NCI-H1694 (cell line): Measurements from ENCODE around the gene OR9K2.
A peak's percentile ranks its signal among the peaks of the same experiment; 100 is the strongest.
"Not testable (repeated sequence)": the region's sequence is repeated elsewhere in the genome, so short reads cannot be mapped to it uniquely, and the experiment has no call there.

Experiments used
- DNase-seq: peaks from one replicate; lab custom pipeline; 2025; lab: John Stamatoyannopoulos, UW

OR9K2 gene

GRCh38 chr12:55126106-55126505 is at the start of gene OR9K2:
Gene OR9K2 (plus strand): TSS chr12:55126406. CDS start chr12:55129835, 3,429 bp downstream.
- no peak for DNase-seq

DNA sequence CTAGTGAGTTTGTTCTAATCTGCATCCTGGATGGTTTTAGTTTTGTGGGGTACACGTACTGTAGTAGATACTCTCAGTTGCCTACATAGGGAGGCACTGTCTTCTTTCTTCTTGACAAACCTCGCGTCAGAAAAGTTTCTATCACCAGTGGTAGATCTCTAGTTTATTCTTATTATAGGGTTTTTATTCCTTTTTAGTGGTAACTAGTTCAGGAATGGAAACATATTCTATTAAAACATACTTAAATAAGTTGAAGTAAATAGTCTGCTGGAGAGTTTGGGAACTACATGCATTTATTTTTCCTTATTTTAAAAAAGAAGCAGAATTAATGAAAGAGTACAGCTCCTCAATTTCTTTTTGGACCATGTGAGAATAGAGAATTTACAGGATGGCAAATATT is 33.6 kb upstream of the OR9K2 start:
- no peak for DNase-seq

DNA sequence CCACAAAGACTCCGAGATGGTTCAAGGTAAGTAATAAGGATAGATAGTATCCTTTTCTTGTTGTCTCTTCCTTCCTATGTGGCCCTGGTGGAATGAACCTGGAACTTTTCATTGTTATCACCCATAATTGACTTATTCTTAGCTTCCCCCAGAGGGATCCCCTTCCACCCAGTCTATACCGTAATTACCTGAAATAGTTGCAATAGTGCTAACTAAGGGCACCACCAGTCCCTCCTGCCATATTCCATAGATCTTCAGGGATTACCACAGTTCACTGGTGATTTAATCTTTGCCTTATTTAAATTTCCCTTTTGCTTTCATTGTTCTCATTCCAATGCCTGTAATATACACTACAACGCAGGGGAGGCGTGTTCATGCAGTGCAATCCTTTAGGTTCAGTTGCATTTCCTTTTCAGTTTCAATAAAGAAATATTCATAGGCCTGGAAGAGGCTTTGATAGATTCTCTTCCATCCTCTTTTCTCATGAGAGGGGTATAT is 13.8 kb upstream of the OR9K2 start:
- no peak for DNase-seq

DNA sequence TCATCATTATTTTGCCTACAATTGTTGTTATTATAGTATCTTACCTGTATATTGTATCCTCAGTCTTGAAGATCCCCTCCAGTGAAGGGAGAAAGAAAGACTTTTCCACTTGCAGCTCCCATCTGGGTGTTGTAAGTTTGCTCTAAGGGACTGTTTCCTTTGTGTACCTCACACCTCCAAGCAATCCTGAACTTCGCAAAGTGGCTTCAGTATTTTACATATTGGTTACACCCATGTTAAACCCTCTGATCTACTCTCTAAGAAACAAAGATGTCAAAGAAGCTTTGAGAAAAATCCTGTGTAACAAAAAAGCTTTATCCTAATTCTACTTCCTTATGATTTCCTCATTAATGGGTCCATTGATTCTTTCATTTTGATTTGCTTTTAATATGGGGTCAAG is 10.1 kb upstream of the OR9K2 start:
- DNase-seq: no peak

DNA sequence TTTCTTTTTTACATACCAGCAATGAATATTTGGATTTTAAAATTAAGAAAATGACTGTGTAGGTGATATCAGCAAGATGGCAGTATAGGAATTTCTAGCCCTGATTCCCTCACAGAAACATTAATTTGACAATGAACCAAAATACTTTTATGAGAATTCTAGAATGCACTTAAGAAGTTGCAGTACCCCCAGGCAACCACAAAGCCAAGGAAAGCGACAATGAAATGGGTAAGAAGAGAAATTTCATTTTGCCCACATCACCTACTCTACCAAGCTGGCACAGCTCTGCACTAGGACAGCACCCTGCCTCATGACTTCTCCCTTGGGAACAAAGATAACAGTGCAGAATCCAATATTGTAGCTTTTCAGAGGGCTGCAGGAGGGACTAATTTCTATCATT is 6.6 kb downstream of the OR9K2 start:
- DNase-seq: no peak

GRCh38 chr12:55142669-55143565 is 16.7 kb downstream of the OR9K2 start:
- peak; percentile 27 for DNase-seq

- DNase-seq: no peak
Measured at GRCh38 chr12:55143566-55143870, 17.3 kb downstream of the OR9K2 start.

DNA sequence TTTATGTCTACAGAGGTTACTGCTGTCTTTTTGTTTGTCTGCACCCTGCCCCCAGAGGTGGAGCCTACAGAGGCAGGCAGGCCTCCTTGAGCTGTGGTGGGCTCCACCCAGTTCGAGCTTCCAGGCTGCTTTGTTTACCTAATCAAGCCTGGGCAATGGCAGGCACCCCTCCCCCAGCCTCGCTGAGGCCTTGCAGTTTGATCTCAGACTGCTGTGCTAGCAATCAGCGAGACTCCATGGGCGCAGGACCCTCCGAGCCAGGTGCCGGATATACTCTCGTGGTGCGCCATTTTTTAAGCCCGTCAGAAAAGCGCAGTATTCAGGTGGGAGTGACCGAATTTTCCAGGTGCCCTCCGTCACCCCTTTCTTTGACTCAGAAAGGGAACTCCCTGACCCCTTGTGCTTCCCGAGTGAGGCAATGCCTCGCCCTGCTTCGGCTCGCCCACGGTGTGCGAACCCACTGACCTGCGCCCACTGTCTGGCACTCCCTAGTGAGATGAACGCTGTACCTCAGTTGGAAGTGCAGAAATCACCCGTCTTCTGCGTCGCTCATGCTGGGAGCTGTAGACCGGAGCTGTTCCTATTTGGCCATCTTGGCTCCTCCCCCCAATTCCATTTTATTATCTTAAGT is 40.9 kb downstream of the OR9K2 start:
- not testable (repeated sequence) for DNase-seq

- DNase-seq: no peak
Measured at GRCh38 chr12:55171445-55171844, 45.2 kb downstream of the OR9K2 start.

DNA sequence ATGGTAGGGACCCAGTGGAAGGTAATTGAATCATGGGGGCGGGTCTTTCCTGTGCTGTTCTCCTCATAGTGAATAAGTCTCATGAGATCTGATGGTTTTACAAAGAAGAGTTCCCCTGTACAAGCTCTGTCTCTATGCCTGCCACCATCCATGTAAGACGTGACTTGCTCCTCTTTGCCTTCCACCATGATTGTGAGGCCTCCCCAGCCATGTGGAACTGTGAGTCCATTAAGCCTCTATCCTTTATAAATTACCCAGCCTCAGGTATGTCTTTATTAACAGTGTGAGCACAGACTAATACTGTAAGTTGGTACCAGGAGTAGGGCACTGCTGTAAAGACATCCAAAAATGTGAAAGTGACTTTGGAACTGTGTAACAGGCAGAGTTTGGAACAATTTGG is 45.6 kb downstream of the OR9K2 start:
- not testable (repeated sequence) for DNase-seq

DNA sequence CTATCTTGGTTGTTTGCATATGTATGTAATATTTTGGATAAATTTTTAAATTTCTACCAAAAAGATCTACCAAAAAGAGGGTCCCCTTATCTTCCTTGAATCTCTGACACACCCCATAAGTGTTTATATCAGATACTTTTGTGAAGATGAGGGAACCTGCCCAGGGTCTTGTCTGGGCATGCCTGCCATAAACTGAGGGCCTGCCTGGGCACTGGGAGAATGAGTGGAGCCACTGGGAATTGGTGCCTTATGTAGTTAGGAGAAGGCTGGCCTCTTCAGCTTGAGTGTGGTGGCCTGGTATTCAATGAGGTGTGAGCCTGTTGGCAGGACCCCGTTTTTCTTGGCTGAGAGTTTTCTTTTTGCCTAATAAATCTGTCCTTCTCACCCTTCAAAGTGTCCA is 46.5 kb downstream of the OR9K2 start:
- DNase-seq: no peak

DNA sequence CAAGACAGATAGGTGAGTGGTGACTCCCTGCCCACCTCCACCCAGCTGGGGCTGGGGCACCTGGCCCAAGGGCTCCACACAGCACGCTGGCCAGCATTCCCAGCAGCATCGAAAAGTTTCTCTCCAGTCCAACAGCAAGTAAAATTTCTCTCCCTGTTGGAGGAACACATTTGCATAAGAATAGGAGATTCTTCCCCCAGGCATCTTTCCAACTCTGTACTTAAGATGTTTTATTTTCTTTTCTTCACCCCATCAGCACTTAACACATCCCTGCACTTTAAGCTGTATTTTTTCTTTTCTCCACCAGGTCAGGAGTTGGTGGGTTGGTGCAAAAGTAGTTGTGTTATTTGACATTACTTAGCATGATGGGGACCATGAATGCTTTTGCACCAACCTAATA is 47.2 kb downstream of the OR9K2 start:
- DNase-seq: no peak
